Muscle layer of duodenum (tissue), 2 donors: ENCODE measurements around the gene GATB.

Experiments used
- H3K27ac ChIP-seq: one replicate; pipeline ENCODE4 v1.7.0; 2013; ENCODE audit warnings: mild to moderate bottlenecking, low read length
- H3K27me3 ChIP-seq: one replicate; pipeline ENCODE4 v1.7.0; 2013; ENCODE audit warnings: low read depth, mild to moderate bottlenecking, control low read depth, low read length
- H3K36me3 ChIP-seq, 2 donors: one replicate each; pipeline ENCODE4 v1.7.0; 2013; ENCODE audit warnings: low read length in 2 of 2, control low read depth in 1 of 2, mild to moderate bottlenecking in 1 of 2; ENCODE audit not compliant: insufficient read depth in 2 of 2, control insufficient read depth in 1 of 2
- H3K4me1 ChIP-seq, 2 donors: one replicate each; pipeline ENCODE4 v1.7.0; 2013; ENCODE audit warnings: low read length in 2 of 2, mild to moderate bottlenecking in 2 of 2, control low read depth in 1 of 2, moderate library complexity in 1 of 2; ENCODE audit not compliant: insufficient read depth in 2 of 2, control insufficient read depth in 1 of 2
- H3K4me3 ChIP-seq, 2 donors: one replicate each; pipeline ENCODE4 v1.7.0; 2013; ENCODE audit warnings: low read length in 2 of 2, low read depth in 1 of 2, mild to moderate bottlenecking in 1 of 2
- H3K9me3 ChIP-seq, 2 donors: one replicate each; pipeline ENCODE4 v1.7.0; 2013; ENCODE audit warnings: low read length in 2 of 2, control low read depth in 1 of 2, mild to moderate bottlenecking in 1 of 2; ENCODE audit not compliant: control insufficient read depth in 1 of 2
- donor health status: healthy.

Gene GATB

GRCh38 chr4:151687021-151687640 lies 73.7 kb downstream of the GATB start:
- Histone ChIP-seq H3K27ac (peak overlapping the region; percentile 19), H3K4me3 (no peak overlapping the region), H3K4me1 (peaks cover 6 to 28% of the 10 kb centered on the region in 2 donors)

GRCh38 chr4:151685303-151685702 lies 75.5 kb downstream of the GATB start:
- H3K36me3 ChIP-seq: peaks cover 0 to 7% of the 10 kb centered on the region in 2 donors
- H3K27ac ChIP-seq: no peak overlapping the region
- no peaks in the 10 kb centered on the region for H3K27me3 ChIP-seq
- H3K9me3 ChIP-seq: no peaks in the 10 kb centered on the region
- H3K4me1 ChIP-seq: peaks cover 6 to 22% of the 10 kb centered on the region in 2 donors
- no peak overlapping the region for H3K4me3 ChIP-seq

More at GRCh38 chr4:151687021-151687640, 73.7 kb downstream of the GATB start:
- no peaks in the 10 kb centered on the region for H3K27me3 ChIP-seq
- H3K36me3 ChIP-seq: peaks cover 0 to 5% of the 10 kb centered on the region in 2 donors
- H3K9me3 ChIP-seq: no peaks in the 10 kb centered on the region

GRCh38 chr4:151681085-151681484 lies 79.7 kb downstream of the GATB start:
- Histone ChIP-seq H3K4me1 (no peaks in the 10 kb centered on the region), H3K4me3 (no peak overlapping the region), H3K36me3 (peaks cover 0 to 7% of the 10 kb centered on the region in 2 donors), H3K9me3 (no peaks in the 10 kb centered on the region), H3K27ac (no peak overlapping the region), H3K27me3 (no peaks in the 10 kb centered on the region)

- no peaks in the 10 kb centered on the region for H3K27me3 ChIP-seq
- no peaks in the 10 kb centered on the region for H3K9me3 ChIP-seq
- no peak overlapping the region for H3K27ac ChIP-seq
- H3K4me3 ChIP-seq: no peak overlapping the region
- H3K4me1 ChIP-seq: no peaks in the 10 kb centered on the region
- peaks cover 0 to 7% of the 10 kb centered on the region in 2 donors for H3K36me3 ChIP-seq
Measured at GRCh38 chr4:151679231-151679630, 81.6 kb downstream of the GATB start.

- Histone ChIP-seq H3K4me1 (no peaks in the 10 kb centered on the region), H3K36me3 (peaks cover 0 to 7% of the 10 kb centered on the region in 2 donors), H3K27ac (no peak overlapping the region), H3K9me3 (no peaks in the 10 kb centered on the region), H3K27me3 (no peaks in the 10 kb centered on the region), H3K4me3 (no peak overlapping the region)
Measured at GRCh38 chr4:151678048-151678872, 82.5 kb downstream of the GATB start.

- H3K27me3 ChIP-seq: no peaks in the 10 kb centered on the region
- H3K27ac ChIP-seq: no peak overlapping the region
- H3K9me3 ChIP-seq: no peaks in the 10 kb centered on the region
- H3K4me3 ChIP-seq: no peak overlapping the region
- H3K36me3 ChIP-seq: peaks cover 0 to 2% of the 10 kb centered on the region in 2 donors
- H3K4me1 ChIP-seq: no peaks in the 10 kb centered on the region
Measured at GRCh38 chr4:151677193-151677592, 83.6 kb downstream of the GATB start.

GRCh38 chr4:151676301-151676700 lies 84.5 kb downstream of the GATB start:
- H3K27ac ChIP-seq: no peak overlapping the region
- H3K27me3 ChIP-seq: no peaks in the 10 kb centered on the region
- no peaks in the 10 kb centered on the region for H3K36me3 ChIP-seq
- H3K9me3 ChIP-seq: no peaks in the 10 kb centered on the region
- H3K4me1 ChIP-seq: no peaks in the 10 kb centered on the region
- no peak overlapping the region for H3K4me3 ChIP-seq

- peak overlapping the region; percentile 41 to 58 for H3K4me3 ChIP-seq
- no peaks in the 10 kb centered on the region for H3K27me3 ChIP-seq
- no peaks in the 10 kb centered on the region for H3K4me1 ChIP-seq
- H3K27ac ChIP-seq: no peak overlapping the region
- peaks cover 0 to 4% of the 10 kb centered on the region in 2 donors for H3K36me3 ChIP-seq
- H3K9me3 ChIP-seq: no peaks in the 10 kb centered on the region
Measured at GRCh38 chr4:151675411-151675971, 85.3 kb downstream of the GATB start.

- peak overlapping the region; percentile 41 to 58 for H3K4me3 ChIP-seq
- no peaks in the 10 kb centered on the region for H3K27me3 ChIP-seq
- H3K4me1 ChIP-seq: no peaks in the 10 kb centered on the region
- H3K27ac ChIP-seq: no peak overlapping the region
- H3K9me3 ChIP-seq: no peaks in the 10 kb centered on the region
- H3K36me3 ChIP-seq: peaks cover 2 to 4% of the 10 kb centered on the region in 2 donors
Measured at GRCh38 chr4:151674804-151675391, 85.9 kb downstream of the GATB start.

GRCh38 chr4:151673908-151674520 lies 86.8 kb downstream of the GATB start:
- H3K27ac ChIP-seq: no peak overlapping the region
- no peaks in the 10 kb centered on the region for H3K4me1 ChIP-seq
- H3K9me3 ChIP-seq: no peaks in the 10 kb centered on the region
- H3K27me3 ChIP-seq: no peaks in the 10 kb centered on the region
- no peak overlapping the region for H3K4me3 ChIP-seq
- H3K36me3 ChIP-seq: peaks cover 4% of the 10 kb centered on the region in 2 donors

- H3K27me3 ChIP-seq: no peaks in the 10 kb centered on the region
- H3K4me1 ChIP-seq: no peaks in the 10 kb centered on the region
- H3K27ac ChIP-seq: no peak overlapping the region
- H3K4me3 ChIP-seq: no peak overlapping the region
- H3K36me3 ChIP-seq: peaks cover 4% of the 10 kb centered on the region in 2 donors
- no peaks in the 10 kb centered on the region for H3K9me3 ChIP-seq
Measured at GRCh38 chr4:151672996-151673395, 87.8 kb downstream of the GATB start.
